Right hindlimb (tissue), 1 donor: Measurements from ENCODE around the gene CAMK2D.

ENCODE experiments used
- DNase-seq: peaks from one replicate; pipeline ENCODE4 v3.0.0-alpha.2; 2018

The CAMK2D gene

DNA sequence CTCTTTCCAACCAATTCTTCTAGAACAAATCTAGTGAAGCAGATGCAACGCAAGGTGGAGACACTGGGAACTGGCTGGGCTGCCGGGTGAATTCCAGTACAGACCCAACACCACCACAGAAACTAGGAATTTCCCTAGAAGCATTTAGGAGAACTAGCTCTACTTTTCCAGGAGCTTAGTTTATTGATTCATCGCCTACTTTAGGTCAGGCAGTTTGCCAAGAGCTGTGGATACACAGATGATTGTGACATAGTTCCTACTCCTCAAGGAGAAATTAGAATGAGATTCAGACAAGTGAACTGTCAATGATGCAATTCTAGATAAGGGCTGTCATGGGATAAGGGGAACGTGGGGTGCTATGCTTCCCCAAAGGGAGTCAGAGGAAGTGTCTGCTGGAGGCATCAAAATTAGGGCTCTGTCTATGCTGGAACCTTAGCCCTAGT is 350.0 kb downstream of the CAMK2D start:
- no peak for DNase-seq

DNA sequence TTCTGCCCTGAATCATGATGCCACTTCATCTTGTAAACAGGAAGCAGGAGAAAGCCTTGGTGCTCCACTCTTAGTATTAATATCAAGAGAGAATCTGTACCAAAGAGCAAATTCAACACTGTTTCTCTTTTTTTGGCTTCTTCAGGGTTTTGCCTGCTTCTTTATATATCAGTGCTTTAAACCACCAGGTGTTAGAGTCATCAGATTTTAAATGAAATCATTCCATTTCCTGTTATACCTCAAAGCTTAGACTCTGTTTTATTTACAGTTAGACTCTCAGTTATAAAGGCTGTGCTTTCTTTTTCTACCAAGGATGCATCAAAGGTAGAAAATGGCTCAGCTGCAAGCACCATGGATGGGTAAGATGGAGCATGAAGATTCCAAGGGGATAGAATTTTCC is 350.9 kb downstream of the CAMK2D start:
- DNase-seq: no peak

DNA sequence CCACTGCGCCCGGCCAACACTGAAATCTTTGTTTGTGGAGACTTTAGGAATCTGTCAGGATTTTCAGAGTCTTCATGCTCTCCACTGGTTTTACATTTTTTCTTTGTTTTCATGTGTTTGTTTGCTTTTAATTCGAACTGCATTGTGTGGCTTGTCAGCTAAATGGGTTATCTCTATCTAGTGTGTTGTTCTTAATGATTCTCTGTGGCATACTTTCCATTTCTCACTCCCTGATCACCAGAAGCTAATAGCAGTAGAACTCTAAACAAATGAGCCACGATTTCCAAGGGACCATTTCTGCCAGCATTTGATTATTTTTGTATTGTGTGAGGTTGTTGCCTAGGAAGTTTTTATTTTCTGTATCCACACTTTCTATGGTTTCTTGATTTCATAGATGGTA is 352.4 kb downstream of the CAMK2D start:
- no peak for DNase-seq

DNA sequence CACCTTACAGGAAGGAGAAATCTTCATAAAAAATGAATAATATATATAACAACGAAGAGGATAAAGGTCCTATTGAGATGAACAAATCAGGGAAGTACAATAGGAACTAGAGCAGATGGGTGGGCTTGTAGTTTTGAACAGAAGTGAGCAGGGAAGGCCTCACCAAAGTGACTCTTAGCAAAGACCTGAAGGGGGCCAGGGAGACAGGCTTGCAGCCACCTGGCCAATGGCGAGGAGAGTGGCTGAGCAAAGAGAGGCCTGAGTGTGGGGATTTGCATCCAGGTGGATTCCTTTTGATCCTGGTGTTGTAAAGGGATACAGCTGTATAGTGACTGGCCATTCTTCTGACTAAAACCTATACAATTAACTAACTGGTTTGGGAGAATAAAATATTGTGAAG is 354.1 kb downstream of the CAMK2D start:
- no peak for DNase-seq

DNA sequence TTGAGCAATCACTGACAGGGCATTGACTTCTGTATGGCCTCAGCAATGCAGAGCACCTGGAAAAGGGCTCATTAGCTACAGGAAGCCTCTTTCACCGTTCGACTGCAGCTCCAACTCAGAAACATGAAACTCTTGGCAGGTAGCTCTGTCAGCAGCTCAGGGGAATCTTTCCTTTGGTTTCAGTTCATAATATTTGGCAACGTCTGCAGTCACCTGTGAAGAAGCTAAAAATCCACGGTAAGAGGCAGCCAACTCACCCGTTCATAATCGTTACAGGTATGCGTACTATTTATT is 354.9 kb downstream of the CAMK2D start:
- no peak for DNase-seq

DNA sequence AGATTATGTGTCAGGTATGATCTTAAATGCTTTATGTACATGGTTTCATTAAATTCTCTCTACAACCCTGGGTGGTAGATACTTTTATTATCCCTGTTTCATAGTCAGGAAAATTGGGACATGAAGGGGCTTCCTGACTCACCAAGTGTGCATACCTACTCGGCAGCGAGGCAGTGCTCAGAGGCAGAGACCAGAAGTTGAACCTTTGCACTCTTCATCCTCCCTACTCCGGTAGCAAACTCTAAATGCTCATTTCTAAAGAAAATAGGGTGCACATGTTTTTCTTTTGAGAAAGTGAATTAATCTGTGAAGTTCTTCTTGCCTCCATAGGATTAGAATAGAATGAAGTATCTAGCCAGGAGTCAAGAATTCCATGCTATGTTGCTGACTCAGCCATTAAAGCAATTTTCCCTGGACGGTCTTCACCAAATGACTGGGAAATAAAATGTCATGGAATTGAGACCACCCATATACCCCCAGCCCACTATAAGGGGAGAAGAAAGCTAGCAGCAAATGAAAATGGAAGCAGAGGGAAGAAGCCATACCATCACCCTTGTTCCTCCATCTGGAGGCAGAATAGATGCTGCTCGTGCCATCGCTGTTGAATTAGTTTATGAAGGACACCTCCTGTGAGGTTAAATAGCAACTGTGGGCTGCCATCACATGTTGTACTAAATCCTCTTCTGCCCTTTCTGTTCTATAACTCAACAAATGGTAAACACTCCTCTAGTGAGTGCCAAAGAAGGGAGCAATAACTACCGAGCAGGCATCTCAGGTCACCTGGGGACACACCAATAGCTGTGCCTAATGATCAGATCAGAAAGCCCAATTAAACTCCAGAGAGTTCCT is 355.4 kb downstream of the CAMK2D start:
- DNase-seq: no peak

DNA sequence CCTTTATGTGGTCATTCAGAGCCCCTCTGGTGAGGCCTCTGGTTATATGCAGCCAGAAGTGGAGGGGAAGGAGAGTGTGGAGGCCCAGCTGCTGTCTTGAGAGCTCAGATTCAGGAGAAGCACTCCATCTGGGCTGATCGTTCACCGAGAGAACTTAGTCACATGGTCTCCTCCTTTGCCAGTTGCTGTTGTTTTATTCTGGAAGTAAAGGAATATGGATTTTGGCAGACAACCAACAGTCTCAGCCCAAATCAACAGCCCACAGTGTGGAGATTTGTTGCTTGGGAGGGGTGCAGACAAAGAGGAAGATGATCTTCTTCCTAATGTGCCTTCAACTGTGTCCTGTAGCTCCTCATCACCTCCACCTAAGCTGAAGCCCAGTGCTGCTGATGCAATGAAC is 356.7 kb downstream of the CAMK2D start:
- DNase-seq: peak; percentile 58

DNA sequence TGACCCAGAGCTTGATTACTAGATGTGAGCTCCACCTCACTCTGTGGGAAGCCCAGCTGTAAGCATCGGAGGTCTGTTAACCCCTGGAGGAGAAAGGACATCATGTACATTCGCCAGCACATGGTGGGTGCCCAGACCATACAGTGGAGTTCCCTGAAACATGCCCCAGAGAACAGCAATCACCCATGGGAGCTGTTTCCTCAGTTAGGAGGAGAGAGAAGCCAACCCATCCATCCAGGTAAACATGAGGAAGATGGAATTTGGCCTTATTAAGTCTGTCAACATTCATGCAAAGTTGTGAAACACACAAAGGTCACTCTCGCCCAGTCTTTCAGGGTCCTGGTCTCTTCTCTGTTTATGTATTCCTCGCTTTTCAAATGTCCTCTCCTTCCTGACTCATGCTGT is 357.4 kb downstream of the CAMK2D start:
- DNase-seq: no peak
